ENCODE measurements around the gene PARD3B.
A peak's percentile ranks its signal among the peaks of the same experiment; 100 is the strongest.

PARD3B gene

DNA sequence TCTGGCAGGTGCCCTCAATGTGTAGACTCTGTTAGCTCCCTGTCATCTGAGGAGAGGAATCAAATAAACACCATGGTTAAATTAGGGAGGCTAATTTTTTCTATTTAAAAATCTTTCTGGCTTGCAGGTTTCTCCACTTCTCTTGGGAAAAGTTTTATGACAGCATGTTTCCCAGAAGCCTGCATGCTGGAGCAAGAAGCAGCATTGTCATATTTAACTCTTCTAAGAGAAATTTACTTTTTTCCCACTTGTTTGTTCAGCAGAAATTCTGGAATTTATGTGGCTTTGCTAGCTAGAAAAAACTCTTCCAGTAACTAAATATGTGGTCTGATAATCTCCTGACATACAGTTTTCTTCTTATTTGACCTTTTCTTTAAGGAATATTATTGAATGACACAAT, 230.5 kb downstream of the PARD3B start:
- no peak for DNase-seq

GRCh38 chr2:204776781-204777559, 231.7 kb downstream of the PARD3B start:
- no peak for DNase-seq

- DNase-seq = no peak
Observed at GRCh38 chr2:204779771-204780170, 234.5 kb downstream of the PARD3B start.

GRCh38 chr2:204781941-204782340, 236.7 kb downstream of the PARD3B start:
- no peak for DNase-seq

DNA sequence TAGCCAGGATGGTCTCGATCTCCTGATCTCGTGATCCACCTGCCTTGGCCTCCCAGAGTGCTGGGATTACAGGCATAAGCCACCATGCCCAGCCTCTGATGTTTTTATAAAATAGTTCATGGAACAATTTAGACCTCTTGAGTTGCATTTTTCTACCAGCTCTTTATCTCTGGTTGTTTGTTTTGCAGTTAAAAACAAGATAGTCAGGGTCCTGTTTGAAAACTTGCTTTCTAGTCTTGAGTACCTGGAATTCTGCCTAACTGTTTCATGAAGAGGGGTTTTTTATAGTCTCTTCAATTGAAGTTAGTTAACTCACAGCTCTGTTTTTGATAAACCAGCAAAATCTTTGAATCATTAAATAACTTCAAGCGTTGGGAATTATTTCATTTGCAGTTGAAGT, 244.8 kb downstream of the PARD3B start:
- DNase-seq = no peak

DNA sequence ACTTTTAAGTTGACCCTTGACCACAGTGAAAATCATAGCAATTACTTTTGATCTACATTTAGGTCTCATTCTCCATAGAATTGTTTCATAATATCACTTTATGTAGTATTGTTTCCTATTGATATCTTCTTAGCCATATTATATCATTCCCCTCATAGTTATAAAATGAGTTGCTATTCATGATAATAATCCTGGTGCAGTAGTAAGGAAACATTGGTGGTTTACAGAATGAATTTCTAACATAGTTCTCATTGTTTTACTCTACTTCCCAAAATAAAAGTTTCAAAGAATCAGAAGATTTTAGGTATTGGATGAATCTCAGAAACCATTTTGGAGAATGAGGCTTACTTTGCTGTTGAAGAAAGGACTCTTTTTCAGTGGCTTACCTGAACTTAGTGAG, 246.0 kb downstream of the PARD3B start:
- DNase-seq = no peak

- no peak for DNase-seq
Observed at GRCh38 chr2:204794624-204795023, 249.3 kb downstream of the PARD3B start.

DNA sequence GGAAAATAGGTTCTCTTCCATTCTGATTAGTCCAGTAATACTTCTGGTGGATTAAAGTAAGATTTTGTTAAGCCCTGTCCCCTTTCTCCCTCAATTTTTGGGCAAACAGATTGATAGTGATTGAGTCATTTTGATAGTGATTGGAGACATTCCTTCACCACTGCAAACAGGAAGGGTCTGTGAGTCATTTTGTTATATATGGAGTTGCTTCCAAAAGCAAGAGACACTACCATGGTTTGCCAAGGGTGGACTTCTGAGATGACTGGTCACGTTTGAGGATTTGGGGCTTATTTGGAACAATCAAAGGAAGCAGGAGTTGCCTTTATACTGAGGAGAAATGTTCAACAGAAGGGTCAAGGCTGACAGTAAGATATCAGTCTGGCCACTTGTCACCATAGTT, 249.9 kb downstream of the PARD3B start:
- DNase-seq = no peak

- DNase-seq = no peak
Observed at GRCh38 chr2:204796581-204796980, 251.3 kb downstream of the PARD3B start.

- no peak for DNase-seq
Observed at GRCh38 chr2:204799791-204800190, 254.5 kb downstream of the PARD3B start.

DNA sequence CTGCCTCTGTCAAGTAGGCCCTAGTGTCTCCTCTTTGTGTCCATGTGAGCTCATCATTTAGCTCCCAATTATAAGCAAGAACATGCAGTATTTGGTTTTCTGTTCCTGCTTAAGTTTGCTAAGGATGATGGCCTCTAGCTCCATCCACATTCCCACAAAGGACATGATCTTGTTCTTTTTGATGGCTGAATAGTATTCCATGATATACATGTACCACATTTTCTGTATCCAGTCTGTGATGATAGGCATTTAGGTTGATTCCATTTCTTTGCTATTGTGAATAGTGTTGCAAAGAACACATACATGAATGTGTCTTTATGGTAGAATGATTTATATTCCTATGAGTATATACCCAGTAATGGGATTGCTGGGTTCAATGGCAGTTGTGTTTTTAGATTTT, 263.2 kb downstream of the PARD3B start:
- DNase-seq = no peak

- DNase-seq = peak; percentile 64
Observed at GRCh38 chr2:204824751-204825453, 279.6 kb downstream of the PARD3B start.

GRCh38 chr2:204825681-204826080, 280.4 kb downstream of the PARD3B start:
- DNase-seq = no peak

DNA sequence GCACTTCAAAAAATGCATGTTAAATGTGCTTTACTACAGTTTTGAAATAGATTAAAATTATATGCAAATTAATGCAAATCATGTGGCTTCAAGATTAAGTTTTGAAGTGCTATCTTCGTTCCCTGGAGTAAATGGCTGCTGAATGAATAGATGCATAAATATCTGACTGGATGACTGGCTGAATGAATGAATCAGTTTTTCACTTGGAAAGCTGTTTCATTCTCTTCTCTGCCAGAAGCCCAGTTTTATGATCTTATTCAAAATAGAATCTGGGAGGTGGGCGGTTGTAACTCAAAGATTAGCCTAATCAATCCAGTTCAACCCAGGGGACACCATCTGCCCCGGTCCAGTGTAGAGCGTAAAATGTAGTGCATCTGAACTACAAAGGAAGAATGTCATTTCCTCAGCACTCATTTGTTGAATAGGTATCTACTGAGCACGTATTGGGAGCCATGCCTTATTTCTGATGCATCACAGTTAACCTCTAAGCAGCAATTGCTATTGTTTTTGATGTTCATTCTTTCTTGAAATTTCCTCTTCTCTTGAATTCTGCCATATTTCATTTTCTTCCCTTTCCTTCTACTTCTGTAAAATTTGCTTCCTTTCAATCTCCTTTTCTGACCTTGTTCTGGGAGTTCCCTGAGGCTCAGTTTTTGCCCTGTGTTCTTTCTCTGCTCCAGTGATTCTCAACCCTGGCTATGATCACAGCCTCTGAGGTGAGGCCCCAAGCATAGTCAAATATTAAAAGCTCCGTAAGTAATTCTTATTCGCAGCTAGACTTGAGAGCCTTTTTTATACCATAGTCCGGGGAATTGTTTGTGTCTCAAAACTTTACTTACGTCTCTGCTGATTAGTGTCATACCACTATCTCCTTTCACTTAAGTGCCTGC, 282.7 kb downstream of the PARD3B start:
- DNase-seq = peak; percentile 87

DNA sequence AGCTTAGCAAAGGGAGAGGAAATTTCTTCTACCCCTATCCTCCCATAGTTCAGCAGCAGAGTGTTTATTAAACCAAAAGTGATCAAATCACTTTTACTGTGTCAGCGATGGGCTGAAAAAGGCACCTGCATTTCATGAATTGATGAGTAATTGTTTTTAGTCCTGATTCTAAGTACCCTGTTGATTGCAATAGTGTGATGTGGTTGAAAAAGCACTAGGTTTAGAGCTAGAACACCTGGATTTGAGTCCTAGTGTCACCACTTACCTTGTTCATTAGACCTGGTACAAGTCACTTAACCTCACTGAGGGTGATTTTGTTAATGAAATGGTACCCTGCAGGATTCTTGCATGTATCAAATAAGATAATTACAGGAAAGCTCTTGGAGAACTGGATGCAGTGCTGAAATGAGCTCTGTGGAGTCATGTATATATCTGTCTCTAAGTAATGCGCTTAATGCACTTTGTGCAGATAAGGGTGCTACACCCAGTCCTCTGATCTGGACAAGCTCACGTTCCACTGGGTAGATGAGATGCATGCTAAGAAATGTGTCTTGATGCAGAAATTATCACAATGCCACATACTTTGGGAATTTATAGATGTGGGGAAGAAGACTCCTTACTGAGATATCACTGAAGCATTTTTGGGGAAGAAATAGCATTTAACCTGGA, 289.6 kb downstream of the PARD3B start:
- DNase-seq = no peak

- DNase-seq = no peak
Observed at GRCh38 chr2:204835786-204836185, 290.5 kb downstream of the PARD3B start.

GRCh38 chr2:204840504-204840903, 295.2 kb downstream of the PARD3B start:
- no peak for DNase-seq

DNA sequence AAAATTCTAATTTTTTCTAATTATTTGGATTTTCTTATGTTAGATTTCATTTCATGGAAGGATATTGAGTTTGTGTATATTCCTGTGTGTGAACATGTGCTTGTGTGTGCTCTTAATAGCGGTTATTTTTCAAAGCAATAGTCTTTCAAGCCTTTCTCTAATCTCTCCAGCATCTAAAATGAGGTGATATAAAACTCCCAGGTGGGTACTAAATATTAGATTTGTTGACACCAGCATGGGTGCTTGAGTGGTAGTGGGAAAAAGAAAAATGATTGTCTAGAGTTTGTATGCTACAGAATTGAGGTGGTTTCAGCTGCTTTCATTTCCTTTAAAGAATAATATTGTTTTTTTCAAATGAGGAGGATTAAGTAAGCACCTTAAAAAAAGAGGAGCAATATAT, 296.8 kb downstream of the PARD3B start:
- DNase-seq = no peak

DNA sequence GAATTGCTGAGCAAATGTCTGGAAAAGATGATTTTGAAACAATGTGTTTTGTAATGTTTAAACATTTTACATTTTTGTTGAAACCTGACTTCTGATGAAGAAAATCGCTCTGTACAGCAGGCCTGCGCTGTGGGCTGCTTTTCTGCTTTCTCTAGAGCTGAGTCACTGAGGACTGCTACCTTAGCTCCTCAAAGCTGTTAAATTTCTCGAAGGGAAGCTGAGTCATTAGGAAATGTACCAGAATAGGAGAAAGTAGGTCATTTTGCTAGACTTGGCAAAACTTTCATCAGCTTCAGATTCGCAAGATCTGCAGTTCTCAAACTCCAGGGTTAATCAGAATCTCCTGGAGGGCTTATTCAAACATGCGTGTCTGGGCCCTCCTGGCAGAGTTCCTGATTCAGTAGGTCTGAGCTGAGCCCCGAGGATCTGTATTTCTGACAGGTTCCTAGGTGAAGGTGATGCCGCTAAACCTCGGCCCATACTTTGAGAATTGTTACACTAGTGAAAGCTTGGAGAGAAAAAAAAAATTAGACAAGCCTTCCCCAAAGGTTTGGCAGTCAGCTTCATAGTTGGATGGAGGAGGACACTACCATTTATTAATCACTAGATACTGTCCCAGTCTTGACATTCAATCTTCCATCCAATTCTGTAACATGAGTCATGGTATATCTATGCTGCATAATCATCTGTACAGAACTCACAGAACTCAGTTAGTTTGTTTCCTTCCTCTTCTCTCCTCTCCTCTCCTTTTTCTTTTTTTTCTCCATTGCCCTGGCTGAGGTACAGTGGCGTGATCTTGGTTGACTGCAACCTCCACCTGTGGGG, 297.6 kb downstream of the PARD3B start:
- DNase-seq = no peak

DNA sequence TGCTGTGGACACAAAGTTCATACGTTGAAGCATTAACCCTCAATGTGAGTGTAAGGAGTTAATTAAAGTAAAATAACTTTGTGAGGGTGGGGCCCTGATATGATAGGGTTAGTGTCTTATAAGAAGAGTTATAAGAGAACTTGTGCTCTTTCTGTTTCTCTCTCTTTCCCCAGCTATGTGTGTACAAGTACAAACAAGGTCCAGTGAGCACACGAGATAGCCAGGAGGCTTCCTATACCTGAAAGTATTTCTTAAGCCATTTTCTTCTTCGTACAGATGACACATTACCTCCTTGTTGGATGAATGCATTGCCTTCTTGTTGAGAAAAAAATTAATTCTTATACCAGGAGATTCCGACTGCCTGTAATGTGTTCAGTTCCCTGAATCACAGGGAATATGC, 301.2 kb downstream of the PARD3B start:
- no peak for DNase-seq

- DNase-seq = no peak
Observed at GRCh38 chr2:204849892-204850291, 304.6 kb downstream of the PARD3B start.

GRCh38 chr2:204850581-204850980, 305.3 kb downstream of the PARD3B start:
- peak; percentile 71 for DNase-seq

Measured in NCI-H526 treated with DMSO at 0.1 percent for 48 hours (cell line).